GM12865 (cell line): ENCODE data around the gene APMAP.

ENCODE experiments used
- DNase-seq: peaks from one replicate; pipeline ENCODE4 v3.0.0; 2010; ENCODE audit warnings: low read depth
- H3K4me3 ChIP-seq: 2 replicates; pipeline ENCODE4 v1.5.1; 2011; ENCODE audit warnings: mild to moderate bottlenecking, low read depth, low read length, control low read depth
- CTCF ChIP-seq: IDR thresholded peaks from 2 replicates; pipeline ENCODE4 v1.5.1; 2011; ENCODE audit warnings: low read length, control low read depth, low read depth, inconsistent platforms; ENCODE audit not compliant: insufficient read depth; ENCODE audit errors: missing control alignments

The APMAP gene

DNA sequence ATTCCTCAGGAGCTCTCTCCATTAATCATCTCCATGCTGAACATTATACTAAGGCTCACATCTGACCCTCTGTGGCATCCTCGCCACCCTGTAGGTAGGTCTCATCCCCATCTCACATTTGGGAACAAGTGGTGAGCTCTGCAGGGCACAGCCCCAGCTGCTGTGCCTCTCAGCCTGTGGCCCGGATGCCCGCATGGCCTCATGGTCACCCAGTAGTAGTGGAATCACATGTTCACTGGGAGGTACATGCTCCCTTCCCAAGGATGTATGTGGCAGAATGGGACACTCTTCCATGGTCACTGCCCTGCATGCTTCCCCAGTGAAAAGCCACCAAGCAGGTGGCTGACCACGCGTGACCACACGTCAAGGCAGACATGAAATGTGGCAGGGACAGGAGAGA is 26.3 kb upstream of the APMAP start:
- H3K4me3 ChIP-seq, result no peak overlapping the region

GRCh38 chr20:25018425-25018824 is 25.9 kb upstream of the APMAP start:
- TF ChIP-seq CTCF, result no peak
- no peak for DNase-seq

More for the DNA sequence above, 26.3 kb upstream of the APMAP start:
- TF ChIP-seq CTCF, result no peak
- DNase-seq, result no peak

GRCh38 chr20:25017257-25017803 is 24.8 kb upstream of the APMAP start:
- no peak for DNase-seq
- H3K4me3 ChIP-seq, result no peak overlapping the region
- no peak for TF ChIP-seq CTCF

More at GRCh38 chr20:25018425-25018824, 25.9 kb upstream of the APMAP start:
- H3K4me3 ChIP-seq, result no peak overlapping the region

DNA sequence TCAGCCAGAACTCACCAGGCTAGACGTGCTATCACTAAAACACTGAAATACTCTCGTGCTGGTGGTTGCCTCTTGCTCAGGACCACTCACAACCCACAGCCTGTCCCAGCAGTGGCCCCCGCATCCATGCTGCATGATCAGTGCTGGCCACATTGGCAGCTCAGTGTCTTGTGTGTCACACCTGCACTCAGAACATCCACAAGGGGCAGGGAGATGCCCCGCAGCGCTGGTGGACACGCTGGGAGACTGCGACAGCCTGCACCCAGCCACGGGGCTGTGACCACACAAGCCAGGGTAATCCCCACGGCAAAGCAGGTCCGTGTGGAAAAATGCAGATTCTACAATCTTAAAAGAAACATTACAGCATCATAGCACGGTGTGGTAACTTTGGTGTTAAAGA is 23.9 kb upstream of the APMAP start:
- no peak for DNase-seq
- no peak overlapping the region for H3K4me3 ChIP-seq
- no peak for TF ChIP-seq CTCF

DNA sequence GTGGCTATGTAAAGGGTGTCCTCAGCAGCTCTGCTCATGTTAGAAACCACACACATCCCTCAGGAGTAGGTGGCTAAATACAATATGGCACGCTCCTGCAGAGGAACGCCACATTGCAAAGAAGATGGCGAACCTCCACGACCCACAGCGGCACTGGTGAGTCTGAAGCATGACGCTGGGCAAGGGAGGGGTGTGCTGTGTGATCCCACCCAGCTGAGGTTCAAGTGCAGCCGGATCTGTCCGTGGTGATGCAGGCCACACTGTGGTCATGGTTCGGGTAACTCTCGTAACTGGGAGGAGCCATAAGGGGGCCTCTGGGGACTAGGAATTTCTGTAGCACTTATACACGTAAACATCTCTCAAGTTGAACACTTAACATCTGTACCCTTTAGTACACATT is 23.4 kb upstream of the APMAP start:
- no peak overlapping the region for H3K4me3 ChIP-seq
- DNase-seq, result no peak
- no peak for TF ChIP-seq CTCF

- no peak for TF ChIP-seq CTCF
- no peak overlapping the region for H3K4me3 ChIP-seq
- peak; percentile 12 for DNase-seq
These were observed 22.3 kb upstream of the APMAP start for GRCh38 chr20:25014816-25015215.
